ENCODE results near the gene HNF4A.
"Not testable (repeated sequence)": the region's sequence is repeated elsewhere in the genome, so short reads cannot be mapped to it uniquely, and the experiment has no call there.

Gene HNF4A

GRCh38 chr20:44355498-44356352 is at the start of gene HNF4A:
HNF4A (plus strand) TSS chr20:44355699; CDS start chr20:44355805, 106 bp downstream.
- no peak for DNase-seq

GRCh38 chr20:44306927-44307326 is 48.6 kb upstream of the HNF4A start:
- no peak for DNase-seq

GRCh38 chr20:44309763-44310663 is 45.5 kb upstream of the HNF4A start:
- DNase-seq, result no peak

- peak; percentile 83 for DNase-seq
Measured at GRCh38 chr20:44310664-44311639, 44.5 kb upstream of the HNF4A start, which contains the start of gene FITM2. FITM2 (minus strand) TSS chr20:44311202; CDS start chr20:44311148, 54 bp downstream.

- DNase-seq, result no peak
Measured at GRCh38 chr20:44314870-44315269, 40.6 kb upstream of the HNF4A start.

GRCh38 chr20:44319839-44320422 is 35.6 kb upstream of the HNF4A start:
- DNase-seq, result no peak

GRCh38 chr20:44324343-44324742 is 31.2 kb upstream of the HNF4A start:
- DNase-seq, result no peak

GRCh38 chr20:44326391-44327159 is 28.9 kb upstream of the HNF4A start:
- no peak for DNase-seq

- DNase-seq, result not testable (repeated sequence)
Measured at GRCh38 chr20:44327748-44328147, 27.8 kb upstream of the HNF4A start.

GRCh38 chr20:44328428-44328827 is 27.1 kb upstream of the HNF4A start:
- no peak for DNase-seq

- no peak for DNase-seq
Measured at GRCh38 chr20:44331201-44331600, 24.3 kb upstream of the HNF4A start.

GRCh38 chr20:44334306-44334705 is 21.2 kb upstream of the HNF4A start:
- DNase-seq, result no peak

- DNase-seq, result no peak
Measured at GRCh38 chr20:44334709-44335108, 20.8 kb upstream of the HNF4A start.

GRCh38 chr20:44335675-44336074 is 19.8 kb upstream of the HNF4A start:
- no peak for DNase-seq

- no peak for DNase-seq
Measured at GRCh38 chr20:44336086-44336485, 19.4 kb upstream of the HNF4A start.

GRCh38 chr20:44336725-44337380 is 18.6 kb upstream of the HNF4A start, which contains the start of gene R3HDML:
R3HDML (plus strand) TSS chr20:44337043; CDS start chr20:44337158, 115 bp downstream.
- DNase-seq, result no peak

- no peak for DNase-seq
Measured at GRCh38 chr20:44342248-44342647, 13.3 kb upstream of the HNF4A start.

- DNase-seq, result no peak
Measured at GRCh38 chr20:44343162-44343675, 12.3 kb upstream of the HNF4A start.

- no peak for DNase-seq
Measured at GRCh38 chr20:44344723-44345122, 10.8 kb upstream of the HNF4A start.

GRCh38 chr20:44345147-44345546 is 10.4 kb upstream of the HNF4A start:
- DNase-seq, result no peak
